Activated naive CD8-positive, alpha-beta T cell (primary cell): ENCODE measurements around the gene FOXM1.

Source experiments
- H3K27ac Mint-ChIP-seq: one replicate; pipeline ENCODE4 v1.8.0; 2021; ENCODE audit warnings: mixed read lengths
- H3K27me3 Mint-ChIP-seq: one replicate; pipeline ENCODE4 v1.8.0; 2021; ENCODE audit warnings: mixed read lengths
- H3K36me3 Mint-ChIP-seq: one replicate; pipeline ENCODE4 v1.8.0; 2021; ENCODE audit warnings: mixed read lengths
- H3K4me1 Mint-ChIP-seq: one replicate; pipeline ENCODE4 v1.8.0; 2021; ENCODE audit warnings: low read depth, mixed read lengths
- H3K4me3 Mint-ChIP-seq: one replicate; pipeline ENCODE4 v1.8.0; 2021; ENCODE audit warnings: mild to moderate bottlenecking, mixed read lengths
- H3K9me3 Mint-ChIP-seq: one replicate; pipeline ENCODE4 v1.8.0; 2021; ENCODE audit warnings: low read depth, mixed read lengths

The FOXM1 gene, protein sequence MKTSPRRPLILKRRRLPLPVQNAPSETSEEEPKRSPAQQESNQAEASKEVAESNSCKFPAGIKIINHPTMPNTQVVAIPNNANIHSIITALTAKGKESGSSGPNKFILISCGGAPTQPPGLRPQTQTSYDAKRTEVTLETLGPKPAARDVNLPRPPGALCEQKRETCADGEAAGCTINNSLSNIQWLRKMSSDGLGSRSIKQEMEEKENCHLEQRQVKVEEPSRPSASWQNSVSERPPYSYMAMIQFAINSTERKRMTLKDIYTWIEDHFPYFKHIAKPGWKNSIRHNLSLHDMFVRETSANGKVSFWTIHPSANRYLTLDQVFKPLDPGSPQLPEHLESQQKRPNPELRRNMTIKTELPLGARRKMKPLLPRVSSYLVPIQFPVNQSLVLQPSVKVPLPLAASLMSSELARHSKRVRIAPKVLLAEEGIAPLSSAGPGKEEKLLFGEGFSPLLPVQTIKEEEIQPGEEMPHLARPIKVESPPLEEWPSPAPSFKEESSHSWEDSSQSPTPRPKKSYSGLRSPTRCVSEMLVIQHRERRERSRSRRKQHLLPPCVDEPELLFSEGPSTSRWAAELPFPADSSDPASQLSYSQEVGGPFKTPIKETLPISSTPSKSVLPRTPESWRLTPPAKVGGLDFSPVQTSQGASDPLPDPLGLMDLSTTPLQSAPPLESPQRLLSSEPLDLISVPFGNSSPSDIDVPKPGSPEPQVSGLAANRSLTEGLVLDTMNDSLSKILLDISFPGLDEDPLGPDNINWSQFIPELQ

DNA sequence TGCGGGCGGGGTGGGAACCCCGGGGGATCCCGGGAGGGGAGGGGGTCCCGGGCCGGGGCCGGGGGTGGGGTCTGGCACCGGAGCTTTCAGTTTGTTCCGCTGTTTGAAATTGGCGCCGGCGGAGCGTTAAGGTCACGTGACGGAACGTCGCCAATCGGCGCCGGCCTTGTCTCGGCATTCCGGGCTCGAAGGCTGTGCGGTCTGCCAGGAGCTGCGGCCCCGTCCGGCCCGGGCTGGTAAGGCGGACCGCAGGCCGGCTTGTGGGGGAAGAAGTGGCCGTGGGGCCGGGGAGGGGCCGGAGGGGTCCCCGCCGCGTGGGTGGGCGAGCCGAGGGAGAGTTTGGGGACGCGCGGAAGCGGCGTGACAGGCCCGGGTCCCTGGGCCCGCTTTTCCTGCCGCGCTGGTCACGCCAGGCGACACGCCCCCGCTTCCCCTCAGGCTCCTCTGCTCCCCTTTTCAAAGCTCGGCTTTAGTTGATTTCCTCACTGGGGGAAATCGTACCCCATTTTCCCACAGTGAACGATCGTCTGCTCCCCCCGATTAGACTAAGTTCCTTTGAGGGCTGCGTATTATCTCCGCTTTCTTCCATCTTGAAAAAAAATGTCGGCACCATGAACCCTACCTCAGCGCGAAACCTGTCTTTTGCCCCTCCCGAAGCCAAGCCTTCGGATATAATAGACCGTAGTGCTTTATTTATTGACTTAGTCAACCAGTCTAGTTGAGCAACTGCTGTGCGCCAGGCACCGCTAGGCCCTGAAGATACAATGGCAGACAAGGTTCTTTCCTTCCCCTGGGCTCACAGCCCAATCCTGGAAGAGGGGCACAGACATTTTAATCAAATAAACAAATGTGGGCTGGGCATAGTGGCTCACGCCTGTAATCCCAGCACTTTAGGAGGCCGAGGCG lies at the start of gene FOXM1, which contains the start of gene RHNO1:
Gene FOXM1, minus strand, starts transcription at position 128 of the 906 bp plus-strand sequence. CDS start 2,696 bp downstream, outside the sequence.
Gene RHNO1, plus strand, starts transcription at position 177 of the 906 bp plus-strand sequence. CDS start 8,144 bp downstream, outside the sequence.
- H3K4me3 Mint-ChIP-seq, result peak within 1 kb of the TSS; percentile 97
- peaks cover 37% of the 10 kb centered on the region for H3K4me1 Mint-ChIP-seq
- no peaks in the 10 kb centered on the region for H3K9me3 Mint-ChIP-seq
- no peaks in the 10 kb centered on the region for H3K27me3 Mint-ChIP-seq
- H3K36me3 Mint-ChIP-seq, result no peaks in the 10 kb centered on the region
- H3K27ac Mint-ChIP-seq, result peak within 1 kb of the TSS; percentile 98

DNA sequence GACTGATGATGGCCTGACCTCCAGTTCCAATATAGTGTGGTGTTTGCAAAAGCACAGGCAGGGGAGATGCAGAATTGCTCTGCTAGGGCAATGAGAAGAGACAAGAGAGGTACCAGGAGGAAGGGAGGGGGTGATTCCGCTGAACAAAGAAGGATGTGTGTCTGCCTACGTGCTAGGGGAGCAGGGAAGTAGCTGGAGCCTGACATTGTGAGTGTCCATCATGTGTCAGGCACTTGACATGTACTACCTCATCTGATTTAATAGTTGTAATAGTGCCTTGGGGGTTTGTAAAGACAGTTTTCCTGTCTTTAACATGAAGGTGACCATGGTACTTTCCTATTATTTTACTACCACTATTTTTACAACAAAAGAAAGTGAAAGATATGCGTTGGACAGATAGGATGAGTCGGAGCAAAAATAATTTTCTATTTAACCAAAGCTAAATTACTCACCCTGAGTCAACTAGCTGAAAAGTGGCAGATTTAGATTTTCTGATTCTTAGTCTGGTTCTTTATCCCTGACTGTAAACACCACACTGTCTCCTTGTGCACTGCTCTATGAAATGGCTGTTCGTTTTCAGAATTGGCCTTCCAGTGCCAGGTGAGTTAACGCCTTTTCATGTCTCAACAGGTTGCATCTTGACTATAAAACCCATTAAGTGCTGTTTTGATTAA lies 48.5 kb upstream of the FOXM1 start:
- H3K36me3 Mint-ChIP-seq, result peaks cover 25% of the 10 kb centered on the region
- H3K4me3 Mint-ChIP-seq, result no peak overlapping the region
- H3K27me3 Mint-ChIP-seq, result no peaks in the 10 kb centered on the region
- H3K9me3 Mint-ChIP-seq, result no peaks in the 10 kb centered on the region
- H3K4me1 Mint-ChIP-seq, result no peaks in the 10 kb centered on the region
- H3K27ac Mint-ChIP-seq, result no peak overlapping the region

DNA sequence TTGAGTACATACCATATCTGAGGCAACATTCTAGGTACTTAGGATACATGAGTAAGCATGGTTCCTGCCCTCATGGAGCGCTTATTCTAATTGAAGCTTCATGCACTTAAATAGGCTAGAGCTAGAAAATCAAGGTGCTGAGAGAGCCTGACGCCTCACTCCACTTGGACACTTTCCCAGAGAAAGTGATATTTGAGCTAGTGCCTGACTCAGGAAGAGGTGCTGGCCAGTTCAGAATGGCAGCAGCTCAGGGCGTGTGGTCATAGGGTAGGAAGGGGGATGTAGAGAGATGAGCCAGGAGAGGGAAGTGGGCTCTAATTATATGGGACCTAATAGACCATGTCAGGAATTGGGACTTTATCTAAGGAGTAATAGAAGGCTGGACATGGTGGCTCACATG lies 47.0 kb upstream of the FOXM1 start:
- no peaks in the 10 kb centered on the region for H3K9me3 Mint-ChIP-seq
- H3K36me3 Mint-ChIP-seq, result peaks cover 28% of the 10 kb centered on the region
- no peak overlapping the region for H3K27ac Mint-ChIP-seq
- H3K4me3 Mint-ChIP-seq, result no peak overlapping the region
- H3K4me1 Mint-ChIP-seq, result no peaks in the 10 kb centered on the region
- no peaks in the 10 kb centered on the region for H3K27me3 Mint-ChIP-seq

DNA sequence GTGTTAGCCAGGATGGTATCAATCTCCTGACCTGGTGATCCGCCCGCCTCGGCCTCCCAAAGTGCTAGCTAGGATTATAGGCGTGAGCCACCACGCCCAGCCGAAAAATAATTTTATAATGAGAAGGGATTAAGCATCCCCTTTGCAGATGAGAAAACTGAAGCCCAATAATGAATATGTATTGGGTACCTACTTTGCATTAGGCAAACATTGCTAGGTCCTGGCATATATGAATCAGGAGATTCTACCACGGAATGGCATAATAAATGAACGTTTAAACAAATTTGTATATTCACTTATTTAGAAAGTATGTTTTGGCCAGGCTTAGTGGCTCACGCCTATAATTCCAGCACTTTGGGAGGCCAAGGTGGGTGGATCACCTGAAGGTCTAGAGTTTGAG lies 46.1 kb upstream of the FOXM1 start:
- H3K4me1 Mint-ChIP-seq, result no peaks in the 10 kb centered on the region
- H3K27ac Mint-ChIP-seq, result no peak overlapping the region
- no peaks in the 10 kb centered on the region for H3K27me3 Mint-ChIP-seq
- H3K36me3 Mint-ChIP-seq, result peaks cover 28% of the 10 kb centered on the region
- H3K9me3 Mint-ChIP-seq, result no peaks in the 10 kb centered on the region
- no peak overlapping the region for H3K4me3 Mint-ChIP-seq

DNA sequence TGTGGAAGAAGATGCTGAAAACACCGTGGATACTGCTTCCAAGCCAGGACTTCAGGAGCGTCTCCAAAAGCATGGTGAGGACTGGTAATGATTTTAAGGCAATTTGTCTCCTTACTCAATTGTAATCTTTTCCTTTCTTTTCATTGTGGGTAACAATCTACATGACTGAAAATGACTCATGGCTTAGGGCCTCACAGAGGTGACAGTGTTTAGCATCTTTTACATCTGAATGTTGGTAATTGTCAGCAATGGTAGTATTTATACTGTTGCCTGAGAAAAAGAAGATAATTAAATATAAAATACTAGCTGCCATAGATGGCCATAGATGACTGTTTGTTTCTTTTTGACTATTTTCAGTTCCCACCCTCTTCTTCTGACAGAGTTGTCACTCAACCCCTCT lies 45.4 kb upstream of the FOXM1 start:
- Mint-ChIP-seq H3K27me3 (no peaks in the 10 kb centered on the region), H3K9me3 (no peaks in the 10 kb centered on the region), H3K4me1 (no peaks in the 10 kb centered on the region), H3K36me3 (peaks cover 23% of the 10 kb centered on the region), H3K27ac (no peak overlapping the region), H3K4me3 (no peak overlapping the region)

DNA sequence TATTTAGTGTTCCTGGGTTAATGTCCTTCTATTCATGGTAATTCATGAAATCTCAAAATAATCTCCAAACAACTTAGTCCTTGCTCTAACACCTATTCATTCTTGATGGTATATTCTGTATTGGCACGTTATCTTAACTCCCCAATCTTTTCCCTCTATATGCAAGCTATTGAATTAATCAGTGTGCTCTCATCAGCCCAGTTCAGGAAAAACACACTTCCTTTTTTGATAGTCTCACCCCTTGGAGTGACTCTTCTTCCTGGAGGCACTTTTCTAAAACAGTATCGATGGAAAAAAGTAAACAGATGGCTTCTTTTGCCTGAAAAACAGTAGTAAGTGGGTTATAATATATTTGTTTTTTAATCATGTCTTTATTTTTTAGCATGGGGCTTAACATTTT lies 42.3 kb upstream of the FOXM1 start:
- Mint-ChIP-seq H3K4me3 (no peak overlapping the region), H3K4me1 (peaks cover 4% of the 10 kb centered on the region), H3K27me3 (no peaks in the 10 kb centered on the region), H3K27ac (no peak overlapping the region), H3K9me3 (no peaks in the 10 kb centered on the region), H3K36me3 (peaks cover 25% of the 10 kb centered on the region)

DNA sequence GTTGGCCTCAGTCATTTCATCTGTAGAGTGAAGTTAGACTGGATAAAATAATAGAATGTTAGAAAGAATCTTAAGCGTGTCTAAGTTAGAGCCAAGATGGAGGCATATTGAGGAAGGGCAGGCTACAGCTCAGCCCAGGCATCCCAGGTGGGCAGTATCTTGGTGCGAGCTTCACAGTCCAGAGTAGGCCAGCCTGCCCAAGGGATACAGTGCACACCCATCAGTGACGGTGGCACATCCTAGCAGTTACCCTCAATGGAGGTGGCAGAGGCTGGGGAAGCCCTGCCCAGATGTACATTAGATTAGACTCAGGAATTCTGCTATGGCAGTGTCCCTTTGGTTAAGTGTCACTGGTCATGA lies 35.2 kb upstream of the FOXM1 start:
- Mint-ChIP-seq H3K27me3 (no peaks in the 10 kb centered on the region), H3K36me3 (peaks cover 14% of the 10 kb centered on the region), H3K4me1 (peaks cover 4% of the 10 kb centered on the region), H3K9me3 (no peaks in the 10 kb centered on the region), H3K4me3 (no peak overlapping the region), H3K27ac (no peak overlapping the region)

DNA sequence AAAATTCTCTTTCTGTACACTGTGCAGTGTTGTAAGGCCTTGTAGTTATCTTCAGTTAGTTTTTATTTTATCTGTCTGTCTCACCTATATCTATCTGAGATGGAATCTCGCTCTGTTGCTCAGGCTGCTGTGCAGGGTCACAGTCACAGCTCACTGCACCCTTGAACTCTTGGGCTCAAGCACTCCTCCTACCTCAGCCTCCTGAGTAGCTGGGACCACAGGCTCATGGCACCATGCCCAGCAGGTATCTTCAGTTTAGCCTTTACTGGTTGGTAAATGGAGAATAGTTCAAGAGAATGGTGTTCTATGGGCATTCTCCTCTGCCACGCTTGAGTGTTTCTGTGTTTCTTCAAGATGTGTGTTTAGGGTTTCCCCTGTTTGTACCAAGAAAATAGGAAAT lies 27.3 kb upstream of the FOXM1 start:
- Mint-ChIP-seq H3K9me3 (no peaks in the 10 kb centered on the region), H3K36me3 (peaks cover 3% of the 10 kb centered on the region), H3K27ac (no peak overlapping the region), H3K4me3 (no peak overlapping the region), H3K4me1 (no peaks in the 10 kb centered on the region), H3K27me3 (no peaks in the 10 kb centered on the region)

DNA sequence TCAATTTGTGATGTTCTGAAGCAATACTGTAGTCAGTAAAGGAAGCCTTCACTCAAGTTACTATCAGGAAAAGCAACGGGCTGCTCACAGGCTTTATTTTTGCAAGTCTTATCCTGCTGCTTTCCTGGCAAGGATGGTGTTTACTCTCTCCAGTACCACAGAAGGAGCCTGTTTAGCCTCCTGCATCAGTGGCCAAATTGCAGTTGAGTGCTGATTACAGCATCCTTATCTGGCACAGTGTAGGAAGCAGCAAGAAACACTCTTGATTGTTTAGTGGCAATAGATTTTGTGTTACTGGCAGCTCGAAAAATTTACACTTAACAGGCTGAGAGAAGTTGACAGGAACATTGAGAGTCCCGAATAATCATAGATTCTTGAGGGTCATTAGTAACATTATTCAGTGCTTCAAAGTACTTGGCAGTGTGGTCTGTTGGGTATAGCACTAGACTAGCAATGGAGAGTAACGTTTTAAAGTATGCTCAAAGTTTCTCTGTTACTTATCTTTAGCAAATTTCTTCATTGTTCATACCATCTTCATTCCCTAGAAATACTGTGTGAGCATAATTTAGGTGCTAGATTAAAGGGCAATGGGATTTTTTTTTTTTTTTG lies 25.4 kb upstream of the FOXM1 start:
- Mint-ChIP-seq H3K36me3 (peaks cover 3% of the 10 kb centered on the region), H3K4me1 (no peaks in the 10 kb centered on the region), H3K27ac (no peak overlapping the region), H3K4me3 (no peak overlapping the region), H3K9me3 (no peaks in the 10 kb centered on the region), H3K27me3 (no peaks in the 10 kb centered on the region)

DNA sequence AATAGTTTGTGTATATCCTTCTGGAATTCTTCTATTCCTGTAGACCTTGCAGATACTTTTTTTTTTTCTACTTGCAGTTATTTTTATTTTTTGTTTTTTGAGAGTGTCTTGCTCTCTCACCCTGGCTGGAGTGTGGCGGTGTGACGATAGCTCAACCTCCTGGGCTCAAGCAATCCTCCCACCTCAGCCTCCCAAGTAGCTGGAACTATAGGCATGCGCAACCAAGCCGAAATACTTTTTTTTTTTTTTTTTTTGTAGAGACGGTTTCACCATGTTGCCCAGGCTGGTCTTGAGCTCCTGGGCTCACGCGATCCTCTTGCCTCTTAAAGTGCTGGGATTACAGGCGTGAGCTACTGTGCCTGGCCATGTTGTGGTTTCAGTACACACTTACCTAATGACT lies 23.7 kb upstream of the FOXM1 start:
- Mint-ChIP-seq H3K9me3 (no peaks in the 10 kb centered on the region), H3K27ac (no peak overlapping the region), H3K4me1 (no peaks in the 10 kb centered on the region), H3K27me3 (no peaks in the 10 kb centered on the region), H3K36me3 (peaks cover 3% of the 10 kb centered on the region), H3K4me3 (no peak overlapping the region)

DNA sequence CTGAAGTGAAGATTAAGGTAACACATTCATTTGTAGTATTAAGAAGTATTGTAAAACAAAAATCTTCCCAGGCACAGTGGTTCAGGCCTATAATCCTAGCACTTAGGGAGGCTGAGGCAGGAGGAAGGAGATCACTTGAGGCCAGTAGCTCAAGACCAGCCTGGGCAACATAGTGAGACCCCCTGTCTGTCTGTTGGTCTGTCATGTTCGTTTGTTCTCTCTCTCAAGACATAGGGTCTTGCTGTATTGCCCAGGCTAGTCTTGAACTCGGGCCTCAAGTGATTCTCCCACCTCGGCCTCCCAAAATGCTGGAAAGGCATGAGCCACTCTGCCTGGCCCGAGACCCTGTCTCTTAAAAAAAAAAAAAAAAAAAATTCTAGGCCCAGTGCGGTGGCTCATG lies 20.4 kb upstream of the FOXM1 start:
- H3K27ac Mint-ChIP-seq, result no peak overlapping the region
- H3K36me3 Mint-ChIP-seq, result peaks cover 3% of the 10 kb centered on the region
- peaks cover 7% of the 10 kb centered on the region for H3K4me1 Mint-ChIP-seq
- H3K9me3 Mint-ChIP-seq, result no peaks in the 10 kb centered on the region
- no peaks in the 10 kb centered on the region for H3K27me3 Mint-ChIP-seq
- no peak overlapping the region for H3K4me3 Mint-ChIP-seq

DNA sequence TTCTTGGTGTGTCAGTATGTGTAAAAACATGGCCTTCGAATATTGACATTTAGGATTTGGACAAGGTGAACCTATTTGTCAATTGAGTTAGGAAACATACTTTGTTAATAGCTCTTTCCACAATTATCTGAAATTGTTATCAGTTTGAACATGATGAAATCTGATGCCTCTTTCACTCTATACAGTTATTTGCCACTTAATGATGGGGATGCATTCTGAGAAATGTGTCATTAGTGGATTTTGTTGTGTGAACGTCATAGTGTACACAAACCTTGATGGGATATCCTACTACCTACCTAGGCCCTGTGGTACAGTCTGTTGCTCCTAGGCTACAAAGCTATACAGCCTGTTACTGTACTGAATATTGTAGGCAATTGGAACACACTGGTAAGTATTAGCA lies 18.5 kb upstream of the FOXM1 start:
- Mint-ChIP-seq H3K36me3 (peaks cover 3% of the 10 kb centered on the region), H3K4me1 (peaks cover 18% of the 10 kb centered on the region), H3K4me3 (no peak overlapping the region), H3K9me3 (no peaks in the 10 kb centered on the region), H3K27ac (no peak overlapping the region), H3K27me3 (no peaks in the 10 kb centered on the region)

DNA sequence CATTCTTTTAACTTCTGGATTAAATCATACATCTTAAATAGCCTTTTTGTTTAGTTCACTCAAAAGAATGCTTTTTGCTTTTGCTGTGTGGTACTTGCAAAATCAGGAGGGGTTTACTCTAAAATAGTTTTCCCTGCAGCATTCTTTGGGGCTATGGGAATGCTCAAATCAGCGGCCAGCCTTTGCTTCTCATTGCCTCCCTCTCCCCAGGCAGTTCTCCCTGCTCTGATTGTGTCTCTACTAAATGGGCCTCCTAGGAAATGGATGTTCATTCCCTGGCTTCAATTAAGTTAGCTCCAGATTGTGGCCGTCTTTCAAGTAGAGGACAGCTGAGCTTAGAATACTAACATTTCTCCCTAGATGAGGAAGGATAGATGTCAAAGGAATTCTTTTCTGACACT lies 18.1 kb upstream of the FOXM1 start:
- Mint-ChIP-seq H3K27me3 (no peaks in the 10 kb centered on the region), H3K4me1 (peaks cover 22% of the 10 kb centered on the region), H3K4me3 (no peak overlapping the region), H3K36me3 (peaks cover under 1% of the 10 kb centered on the region), H3K9me3 (no peaks in the 10 kb centered on the region), H3K27ac (no peak overlapping the region)

DNA sequence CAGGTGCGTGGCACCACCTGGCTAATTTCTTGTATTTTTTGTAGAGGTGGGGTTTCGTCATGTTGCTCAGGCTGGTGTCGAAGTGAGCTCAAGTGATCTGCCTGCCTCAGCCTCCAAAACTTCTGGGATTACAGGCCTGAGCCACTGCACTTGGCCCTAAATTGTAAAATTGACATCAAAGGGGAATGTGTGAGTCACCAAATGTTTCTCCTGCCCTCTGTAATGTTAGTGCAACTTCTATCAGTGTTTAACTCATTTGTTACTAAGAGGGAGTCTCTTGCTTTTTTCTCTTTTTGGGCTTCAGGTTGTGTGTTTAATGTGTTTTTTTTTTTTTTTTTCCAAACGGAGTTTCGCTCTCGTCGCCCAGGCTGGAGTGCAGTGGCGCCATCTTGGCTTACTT lies 16.0 kb upstream of the FOXM1 start:
- Mint-ChIP-seq H3K4me1 (peaks cover 29% of the 10 kb centered on the region), H3K9me3 (no peaks in the 10 kb centered on the region), H3K27me3 (no peaks in the 10 kb centered on the region), H3K36me3 (no peaks in the 10 kb centered on the region), H3K27ac (no peak overlapping the region), H3K4me3 (peak overlapping the region; percentile 64)
